Neural cell (in vitro differentiated cells): ENCODE measurements around the gene ARL15.

Source experiments
- EP300 ChIP-seq: fragments of 450-650 bp; conservative IDR thresholded peaks from 2 replicates; pipeline ENCODE4 v1.6.1; 2014; ENCODE audit warnings: antibody characterized with exemption, mild to moderate bottlenecking, moderate library complexity; ENCODE audit not compliant: poor library complexity, severe bottlenecking
- TF ChIP-seq, protein P1 (sequence below): fragments of 450-650 bp; IDR thresholded peaks from 2 replicates; pipeline ENCODE4 v1.5.1; 2014; ENCODE audit warnings: antibody characterized with exemption, mild to moderate bottlenecking, moderate library complexity; ENCODE audit not compliant: poor library complexity, severe bottlenecking
- TF ChIP-seq, protein P2 (sequence below): IDR thresholded peaks from 2 replicates; pipeline ENCODE4 v1.6.1; 2012; ENCODE audit warnings: borderline replicate concordance

DNA sequence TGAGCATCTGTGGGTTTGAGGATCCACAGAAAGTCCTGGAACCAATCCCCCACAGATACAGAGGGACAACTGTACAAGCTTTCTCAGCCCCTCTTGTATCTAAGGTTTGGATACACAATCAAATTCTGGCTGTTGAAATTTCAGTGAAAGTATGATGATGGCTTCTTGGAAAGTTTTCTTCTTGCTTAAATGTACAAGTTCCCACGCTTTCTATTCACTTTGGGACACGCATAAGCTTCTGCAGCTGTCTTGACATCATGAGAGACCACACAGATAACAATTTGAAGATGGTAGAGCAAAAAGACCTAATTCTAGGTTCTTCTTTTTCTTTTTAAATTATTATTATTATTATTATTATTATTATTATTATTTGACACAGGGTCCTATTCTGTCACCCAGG is 31.6 kb upstream of the ARL15 start:
- TF ChIP-seq, protein P1, sequence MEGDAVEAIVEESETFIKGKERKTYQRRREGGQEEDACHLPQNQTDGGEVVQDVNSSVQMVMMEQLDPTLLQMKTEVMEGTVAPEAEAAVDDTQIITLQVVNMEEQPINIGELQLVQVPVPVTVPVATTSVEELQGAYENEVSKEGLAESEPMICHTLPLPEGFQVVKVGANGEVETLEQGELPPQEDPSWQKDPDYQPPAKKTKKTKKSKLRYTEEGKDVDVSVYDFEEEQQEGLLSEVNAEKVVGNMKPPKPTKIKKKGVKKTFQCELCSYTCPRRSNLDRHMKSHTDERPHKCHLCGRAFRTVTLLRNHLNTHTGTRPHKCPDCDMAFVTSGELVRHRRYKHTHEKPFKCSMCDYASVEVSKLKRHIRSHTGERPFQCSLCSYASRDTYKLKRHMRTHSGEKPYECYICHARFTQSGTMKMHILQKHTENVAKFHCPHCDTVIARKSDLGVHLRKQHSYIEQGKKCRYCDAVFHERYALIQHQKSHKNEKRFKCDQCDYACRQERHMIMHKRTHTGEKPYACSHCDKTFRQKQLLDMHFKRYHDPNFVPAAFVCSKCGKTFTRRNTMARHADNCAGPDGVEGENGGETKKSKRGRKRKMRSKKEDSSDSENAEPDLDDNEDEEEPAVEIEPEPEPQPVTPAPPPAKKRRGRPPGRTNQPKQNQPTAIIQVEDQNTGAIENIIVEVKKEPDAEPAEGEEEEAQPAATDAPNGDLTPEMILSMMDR = no peak
- TF ChIP-seq EP300 = no peak
- TF ChIP-seq, protein P2, sequence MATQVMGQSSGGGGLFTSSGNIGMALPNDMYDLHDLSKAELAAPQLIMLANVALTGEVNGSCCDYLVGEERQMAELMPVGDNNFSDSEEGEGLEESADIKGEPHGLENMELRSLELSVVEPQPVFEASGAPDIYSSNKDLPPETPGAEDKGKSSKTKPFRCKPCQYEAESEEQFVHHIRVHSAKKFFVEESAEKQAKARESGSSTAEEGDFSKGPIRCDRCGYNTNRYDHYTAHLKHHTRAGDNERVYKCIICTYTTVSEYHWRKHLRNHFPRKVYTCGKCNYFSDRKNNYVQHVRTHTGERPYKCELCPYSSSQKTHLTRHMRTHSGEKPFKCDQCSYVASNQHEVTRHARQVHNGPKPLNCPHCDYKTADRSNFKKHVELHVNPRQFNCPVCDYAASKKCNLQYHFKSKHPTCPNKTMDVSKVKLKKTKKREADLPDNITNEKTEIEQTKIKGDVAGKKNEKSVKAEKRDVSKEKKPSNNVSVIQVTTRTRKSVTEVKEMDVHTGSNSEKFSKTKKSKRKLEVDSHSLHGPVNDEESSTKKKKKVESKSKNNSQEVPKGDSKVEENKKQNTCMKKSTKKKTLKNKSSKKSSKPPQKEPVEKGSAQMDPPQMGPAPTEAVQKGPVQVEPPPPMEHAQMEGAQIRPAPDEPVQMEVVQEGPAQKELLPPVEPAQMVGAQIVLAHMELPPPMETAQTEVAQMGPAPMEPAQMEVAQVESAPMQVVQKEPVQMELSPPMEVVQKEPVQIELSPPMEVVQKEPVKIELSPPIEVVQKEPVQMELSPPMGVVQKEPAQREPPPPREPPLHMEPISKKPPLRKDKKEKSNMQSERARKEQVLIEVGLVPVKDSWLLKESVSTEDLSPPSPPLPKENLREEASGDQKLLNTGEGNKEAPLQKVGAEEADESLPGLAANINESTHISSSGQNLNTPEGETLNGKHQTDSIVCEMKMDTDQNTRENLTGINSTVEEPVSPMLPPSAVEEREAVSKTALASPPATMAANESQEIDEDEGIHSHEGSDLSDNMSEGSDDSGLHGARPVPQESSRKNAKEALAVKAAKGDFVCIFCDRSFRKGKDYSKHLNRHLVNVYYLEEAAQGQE = no peak
